SK-N-SH (cell line): ENCODE results near the gene BCAS3. TPM values are rescaled to one million over a fixed set of nuclear protein-coding genes. Genes with fewer than 3 reads are reported as not detected.

Experiments used
- CTCF ChIA-PET: fragments of 300-600, 350-600 bp; formaldehyde crosslinking; extraction: SDS; loops from one replicate; lab custom pipeline; 2021; lab: Yijun Ruan, JAX
- POLR2A ChIA-PET: fragments of 350-600 bp; sonication (Branson Sonifier 250); formaldehyde crosslinking; extraction: SDS; loops from one replicate; lab custom pipeline; 2020; ENCODE audit warnings: antibody characterized with exemption, inconsistent platforms; lab: Yijun Ruan, JAX
- DNase-seq: peaks from one replicate; pipeline ENCODE4 v3.0.0; 2012
- H2AFZ ChIP-seq: fragments of 200-600 bp; sonication (generic); 2 replicates; pipeline ENCODE4 v1.8.1; 2016; ENCODE audit warnings: antibody characterized with exemption, mild to moderate bottlenecking, low read depth
- H3F3A ChIP-seq: fragments of 200-600 bp; sonication (generic); replicated peaks from 2 replicates; pipeline ENCODE3; 2016; ENCODE audit warnings: antibody characterized with exemption, mild to moderate bottlenecking; ENCODE audit not compliant: insufficient read depth
- H3K27ac ChIP-seq, 2 experiments: fragments of 200-500 bp in 1 of 2; fragments of 200-600 bp in 1 of 2; sonication (Bioruptor generic) in 1 of 2; sonication (generic), shearing (Covaris generic) in 1 of 2; 2 replicates each; pipeline versions ENCODE4 v1.5.1 to v1.6.1; 2014 to 2016; ENCODE audit warnings: low read depth in 2 of 2, inconsistent platforms in 1 of 2, low read length in 1 of 2, mild to moderate bottlenecking in 1 of 2, mixed read lengths in 1 of 2
- H3K27me3 ChIP-seq: fragments of 200-600 bp; sonication (generic), shearing (Covaris generic); 2 replicates; pipeline ENCODE4 v1.6.1; 2016; ENCODE audit warnings: mixed run types; ENCODE audit not compliant: insufficient read depth
- H3K36me3 ChIP-seq, 2 experiments: fragments of 200-500 bp in 1 of 2; fragments of 200-600 bp in 1 of 2; sonication (Bioruptor generic) in 1 of 2; sonication (generic) in 1 of 2; replicated peaks in 1 of 2; 2 replicates each; pipeline versions ENCODE3 to v1.5.1; 2014 to 2016; ENCODE audit warnings: low read length in 1 of 2, mild to moderate bottlenecking in 1 of 2; ENCODE audit not compliant: insufficient read depth in 2 of 2, control insufficient read depth in 1 of 2
- H3K4me1 ChIP-seq, 2 experiments: fragments of 200-500 bp in 1 of 2; fragments of 200-600 bp in 1 of 2; sonication (Bioruptor generic) in 1 of 2; sonication (generic), shearing (Covaris generic) in 1 of 2; 2 replicates each; pipeline versions ENCODE4 v1.5.1 to v1.6.1; 2014 to 2016; ENCODE audit warnings: low read depth in 1 of 2, low read length in 1 of 2, mixed run types in 1 of 2; ENCODE audit not compliant: insufficient read depth in 2 of 2, control insufficient read depth in 1 of 2
- H3K4me2 ChIP-seq: fragments of 200-600 bp; sonication (generic), shearing (Covaris generic); 2 replicates; pipeline ENCODE4 v1.6.1; 2017; ENCODE audit warnings: mixed run types
- H3K4me3 ChIP-seq, 2 experiments: fragments of 200-500 bp in 1 of 2; fragments of 200-600 bp in 1 of 2; sonication (Bioruptor generic) in 1 of 2; sonication (generic), shearing (Covaris generic) in 1 of 2; 2 replicates each; pipeline versions ENCODE4 v1.5.1 to v1.8.1; 2014 to 2016; ENCODE audit warnings: low read depth in 2 of 2, inconsistent platforms in 1 of 2, low read length in 1 of 2, mild to moderate bottlenecking in 1 of 2, mixed read lengths in 1 of 2, moderate library complexity in 1 of 2
- H3K79me2 ChIP-seq: fragments of 200-600 bp; sonication (generic); 2 replicates; pipeline ENCODE4 v1.8.1; 2017; ENCODE audit warnings: mild to moderate bottlenecking; ENCODE audit not compliant: insufficient read depth
- H3K9ac ChIP-seq: fragments of 200-600 bp; sonication (generic); 2 replicates; pipeline ENCODE4 v1.6.1; 2017; ENCODE audit warnings: mixed run types
- H3K9me2 ChIP-seq: fragments of 200-600 bp; sonication (generic); 2 replicates; pipeline ENCODE4 v1.6.1; 2017; ENCODE audit warnings: mixed run types
- H3K9me3 ChIP-seq: fragments of 200-600 bp; sonication (generic); 2 replicates; pipeline ENCODE4 v1.6.1; 2017; ENCODE audit warnings: mixed run types, mild to moderate bottlenecking, moderate library complexity
- H4K20me1 ChIP-seq: fragments of 200-600 bp; sonication (generic); 2 replicates; pipeline ENCODE4 v1.6.1; 2017; ENCODE audit warnings: mild to moderate bottlenecking, mixed run types; ENCODE audit not compliant: insufficient read depth
- ELF1 ChIP-seq: IDR thresholded peaks from 2 replicates; pipeline ENCODE4 v1.4.0; 2012
- FOSL2 ChIP-seq: IDR thresholded peaks from 2 replicates; pipeline ENCODE4 v1.4.0; 2012; ENCODE audit warnings: low read depth, mild to moderate bottlenecking, moderate library complexity, borderline replicate concordance
- FOXJ3 ChIP-seq: sonication (generic); formaldehyde crosslinking; IDR thresholded peaks from 2 replicates; pipeline ENCODE4 v1.5.1; 2020; ENCODE audit warnings: mild to moderate bottlenecking, missing genetic modification reagents
- FOXM1 ChIP-seq: IDR thresholded peaks from 2 replicates; pipeline ENCODE4 v1.4.0; 2012; ENCODE audit warnings: low read depth, mild to moderate bottlenecking
- JUND ChIP-seq: IDR thresholded peaks from 2 replicates; pipeline ENCODE4 v1.4.0; 2012
- MEF2A ChIP-seq: IDR thresholded peaks from 2 replicates; pipeline ENCODE4 v1.4.0; 2012; ENCODE audit warnings: low read depth, borderline replicate concordance
- NFIC ChIP-seq: IDR thresholded peaks from 2 replicates; pipeline ENCODE4 v1.4.0; 2012; ENCODE audit warnings: borderline replicate concordance
- NRF1 ChIP-seq: IDR thresholded peaks from 2 replicates; pipeline ENCODE4 v1.6.1; 2012; ENCODE audit warnings: low read depth, mild to moderate bottlenecking, low read length
- RFX5 ChIP-seq: IDR thresholded peaks from 2 replicates; pipeline ENCODE4 v1.6.1; 2012; ENCODE audit warnings: mild to moderate bottlenecking, improper control_type of control experiment, low read length
- RXRA ChIP-seq: IDR thresholded peaks from 2 replicates; pipeline ENCODE4 v1.4.0; 2012; ENCODE audit warnings: low read depth, mild to moderate bottlenecking, borderline replicate concordance
- SIN3A ChIP-seq: IDR thresholded peaks from 2 replicates; pipeline ENCODE4 v1.6.1; 2012; ENCODE audit warnings: low read depth, mild to moderate bottlenecking, low read length, moderate library complexity, borderline replicate concordance
- TEAD4 ChIP-seq: IDR thresholded peaks from 2 replicates; pipeline ENCODE4 v1.4.0; 2012; ENCODE audit warnings: mild to moderate bottlenecking, borderline replicate concordance; ENCODE audit not compliant: insufficient read depth
- ZBTB33 ChIP-seq: IDR thresholded peaks from 2 replicates; pipeline ENCODE4 v1.4.0; 2012; ENCODE audit warnings: low read depth, borderline replicate concordance
- WGBS: methylation state at CpG from one replicate; pipeline ENCODE4 v1.1.6; 2017; ENCODE audit warnings: low lambda C conversion rate; 5-methylcytosine and 5-hydroxymethylcytosine counted together
- polyA plus RNA-seq, 3 experiments: library from polyadenylated mRNA; depleted of rRNA; stranded (reverse); fragments of >200 nt; gene quantifications; 2 replicates each; pipeline ENCODE4 v1.2.3, GENCODE V29; 2012
- TF ChIP-seq, protein P1 (sequence below): fragments of 150-350 bp; IDR thresholded peaks from 2 replicates; pipeline ENCODE4 v1.6.1; 2017; ENCODE audit warnings: antibody characterized with exemption, low read length, low read depth, borderline replicate concordance

BCAS3 gene
- polyA plus RNA-seq, 1 of the 3 experiments (the other 2 are of a cell fraction), result 5.9 TPM

DNA sequence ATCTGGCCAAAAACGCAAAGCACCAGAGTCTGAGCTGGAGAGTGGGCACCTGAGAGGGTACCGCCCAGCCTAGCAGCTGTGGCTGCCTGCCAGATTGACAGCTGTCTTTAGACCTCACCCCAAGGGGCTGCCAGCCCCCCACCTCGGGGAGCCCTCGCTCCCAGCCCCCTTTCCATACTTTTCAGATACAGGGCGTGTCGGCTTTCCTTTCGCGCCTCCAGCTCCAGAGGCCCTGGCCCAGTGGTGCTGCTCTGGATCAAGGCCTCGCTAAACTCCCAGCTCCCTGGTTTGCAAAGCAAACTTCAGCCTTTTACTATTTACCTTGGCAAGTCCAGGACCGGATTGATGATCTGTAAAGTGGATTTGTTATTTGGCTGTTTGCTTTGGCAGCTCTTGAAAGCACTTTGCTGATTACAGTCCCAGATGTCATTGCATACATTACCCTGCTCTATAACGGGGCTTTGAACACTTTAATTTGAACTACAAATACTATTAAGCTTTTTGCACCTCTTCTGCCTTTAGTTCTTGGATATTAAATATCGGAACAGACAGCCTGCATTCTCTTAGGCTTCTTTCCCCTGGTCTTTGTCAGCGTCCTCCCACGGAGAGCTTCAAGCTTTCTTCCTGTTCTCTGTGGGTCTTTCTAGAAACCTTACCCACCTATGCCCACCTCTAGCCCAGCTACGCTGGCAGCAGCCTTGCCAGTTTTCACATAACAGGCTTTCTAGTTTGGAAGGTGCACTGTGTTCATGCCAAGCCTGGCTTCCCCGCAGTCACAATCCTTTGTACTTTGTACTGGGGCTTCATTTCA lies 658.4 kb downstream of the BCAS3 start:
- H3K4me2 ChIP-seq, result peak overlapping the region; percentile 52
- peak; percentile 44 for DNase-seq

GRCh38 chr17:61337290-61337689 lies 659.6 kb downstream of the BCAS3 start:
- DNase-seq, result no peak
- H3K4me2 ChIP-seq, result peak overlapping the region; percentile 68
- CTCF ChIA-PET, result no interaction called here
- TF ChIP-seq FOXM1, result no peak
- no peak for TF ChIP-seq JUND
- no peak for TF ChIP-seq NRF1
- no peak for TF ChIP-seq ELF1
- TF ChIP-seq RXRA, result no peak
- no peaks in the 10 kb centered on the region for H4K20me1 ChIP-seq
- H2AFZ ChIP-seq, result 0 out of 2 replicates have a peak overlapping the region, but pooled peaks have one; percentile 4
- peak overlapping the region; percentile 70 to 91; a peak in 3 of 4 replicates for H3K27ac ChIP-seq
- peaks cover 50% of the 10 kb centered on the region for H3F3A ChIP-seq
- H3K9me3 ChIP-seq, result no peaks in the 10 kb centered on the region
- WGBS, result 78% methylated on average over 6 of the region's 6 CpGs
- POLR2A ChIA-PET, result no interaction called here
- H3K9me2 ChIP-seq, result no peaks in the 10 kb centered on the region
- no peaks in the 10 kb centered on the region for H3K27me3 ChIP-seq
- H3K9ac ChIP-seq, result peak overlapping the region; percentile 53; the same call in 1 of the 2 replicates
- H3K4me1 ChIP-seq, result peaks cover 20 to 30% of the 10 kb centered on the region in 2 experiments; a peak in 3 of 4 replicates
- no peaks in the 10 kb centered on the region for H3K79me2 ChIP-seq
- no peaks in the 10 kb centered on the region for H3K36me3 ChIP-seq
- no peak overlapping the region for H3K4me3 ChIP-seq

More for the DNA sequence above, 658.4 kb downstream of the BCAS3 start:
- H3K27ac ChIP-seq, result peak overlapping the region in 1 of 2 experiments; percentile 48; a peak in 3 of 4 replicates
- H2AFZ ChIP-seq, result no peak overlapping the region
- H3K4me3 ChIP-seq, result no peak overlapping the region
- peaks cover 50% of the 10 kb centered on the region for H3F3A ChIP-seq
- no peaks in the 10 kb centered on the region for H3K79me2 ChIP-seq
- 78% methylated on average over 16 of the region's 16 CpGs for WGBS
- H3K9me3 ChIP-seq, result no peaks in the 10 kb centered on the region
- ChIA-PET CTCF (interaction anchor here (0.9 to 1.5 kb wide), 8 partner anchors 9 to 215 kb away, joined by 3 to 4 read pairs (median 3); no protein-coding TSS in a partner anchor), POLR2A (no interaction called here)
- H3K27me3 ChIP-seq, result no peaks in the 10 kb centered on the region
- H3K4me1 ChIP-seq, result peaks cover 27 to 30% of the 10 kb centered on the region in 2 experiments; a peak in 3 of 4 replicates
- no peak overlapping the region for H3K9ac ChIP-seq
- no peaks in the 10 kb centered on the region for H3K9me2 ChIP-seq
- no peak for TF ChIP-seq FOXJ3
- TF ChIP-seq JUND, result 0 out of 2 replicates have a peak, but pooled peaks have one; percentile 18
- TF ChIP-seq MEF2A, result peak; percentile 46; the same call in 1 of the 2 replicates
- TF ChIP-seq NFIC, result peak; percentile 85
- no peak for TF ChIP-seq RFX5
- H4K20me1 ChIP-seq, result no peaks in the 10 kb centered on the region
- H3K36me3 ChIP-seq, result no peaks in the 10 kb centered on the region

GRCh38 chr17:61338000-61338798 lies 660.5 kb downstream of the BCAS3 start:
- 19% methylated on average over 12 of the region's 12 CpGs for WGBS
- ChIA-PET CTCF (no interaction called here), POLR2A (no interaction called here)
- H3K4me3 ChIP-seq, result no peak overlapping the region
- no peak for DNase-seq
- H3K4me2 ChIP-seq, result peak overlapping the region; percentile 68
- H3K9me2 ChIP-seq, result no peaks in the 10 kb centered on the region
- no peaks in the 10 kb centered on the region for H3K36me3 ChIP-seq
- peak overlapping the region; percentile 53 for H3K9ac ChIP-seq
- peak overlapping the region; percentile 70 to 91; a peak in 3 of 4 replicates for H3K27ac ChIP-seq
- peaks cover 50% of the 10 kb centered on the region for H3F3A ChIP-seq
- H3K79me2 ChIP-seq, result no peaks in the 10 kb centered on the region
- H2AFZ ChIP-seq, result peak overlapping the region; percentile 14; the same call in 1 of the 2 replicates
- H4K20me1 ChIP-seq, result no peaks in the 10 kb centered on the region
- H3K27me3 ChIP-seq, result no peaks in the 10 kb centered on the region
- peaks cover 20 to 30% of the 10 kb centered on the region in 2 experiments; a peak in 3 of 4 replicates for H3K4me1 ChIP-seq
- no peaks in the 10 kb centered on the region for H3K9me3 ChIP-seq
- TF ChIP-seq TEAD4, result peak; percentile 88
- TF ChIP-seq FOSL2, result peak; percentile 93
- TF ChIP-seq RXRA, result peak; percentile 89; the same call in 1 of the 2 replicates
- peak; percentile 87 for TF ChIP-seq FOXM1
- peak; percentile 80; the same call in 1 of the 2 replicates for TF ChIP-seq SIN3A
- peak; percentile 82 for TF ChIP-seq ZBTB33
- TF ChIP-seq, protein P1, sequence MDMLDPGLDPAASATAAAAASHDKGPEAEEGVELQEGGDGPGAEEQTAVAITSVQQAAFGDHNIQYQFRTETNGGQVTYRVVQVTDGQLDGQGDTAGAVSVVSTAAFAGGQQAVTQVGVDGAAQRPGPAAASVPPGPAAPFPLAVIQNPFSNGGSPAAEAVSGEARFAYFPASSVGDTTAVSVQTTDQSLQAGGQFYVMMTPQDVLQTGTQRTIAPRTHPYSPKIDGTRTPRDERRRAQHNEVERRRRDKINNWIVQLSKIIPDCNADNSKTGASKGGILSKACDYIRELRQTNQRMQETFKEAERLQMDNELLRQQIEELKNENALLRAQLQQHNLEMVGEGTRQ, result no peak
- TF ChIP-seq JUND, result peak; percentile 97
